ENCODE measurements around the gene KIAA1671.

GRCh38 chr22:25035715-25036114 lies 83.2 kb downstream of the KIAA1671 start:
- TF ChIP-seq, protein P1, sequence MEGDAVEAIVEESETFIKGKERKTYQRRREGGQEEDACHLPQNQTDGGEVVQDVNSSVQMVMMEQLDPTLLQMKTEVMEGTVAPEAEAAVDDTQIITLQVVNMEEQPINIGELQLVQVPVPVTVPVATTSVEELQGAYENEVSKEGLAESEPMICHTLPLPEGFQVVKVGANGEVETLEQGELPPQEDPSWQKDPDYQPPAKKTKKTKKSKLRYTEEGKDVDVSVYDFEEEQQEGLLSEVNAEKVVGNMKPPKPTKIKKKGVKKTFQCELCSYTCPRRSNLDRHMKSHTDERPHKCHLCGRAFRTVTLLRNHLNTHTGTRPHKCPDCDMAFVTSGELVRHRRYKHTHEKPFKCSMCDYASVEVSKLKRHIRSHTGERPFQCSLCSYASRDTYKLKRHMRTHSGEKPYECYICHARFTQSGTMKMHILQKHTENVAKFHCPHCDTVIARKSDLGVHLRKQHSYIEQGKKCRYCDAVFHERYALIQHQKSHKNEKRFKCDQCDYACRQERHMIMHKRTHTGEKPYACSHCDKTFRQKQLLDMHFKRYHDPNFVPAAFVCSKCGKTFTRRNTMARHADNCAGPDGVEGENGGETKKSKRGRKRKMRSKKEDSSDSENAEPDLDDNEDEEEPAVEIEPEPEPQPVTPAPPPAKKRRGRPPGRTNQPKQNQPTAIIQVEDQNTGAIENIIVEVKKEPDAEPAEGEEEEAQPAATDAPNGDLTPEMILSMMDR (conservative IDR thresholded peaks at IDR 0.05), result no peak
- TF ChIP-seq ZFX (IDR thresholded peaks at IDR 0.05), result no peak
